NCI-H1105 (cell line): ENCODE data around the gene NTRK3.

ENCODE experiments used
- DNase-seq: peaks from one replicate; lab custom pipeline; 2025; lab: John Stamatoyannopoulos, UW

Gene NTRK3

GRCh38 chr15:88120026-88120425 is 136.5 kb downstream of the NTRK3 start:
- DNase-seq: peak; percentile 73

GRCh38 chr15:88118741-88119140 is 137.8 kb downstream of the NTRK3 start:
- DNase-seq: no peak

GRCh38 chr15:88118035-88118434 is 138.5 kb downstream of the NTRK3 start:
- DNase-seq: no peak

GRCh38 chr15:88115486-88116152 is 140.9 kb downstream of the NTRK3 start:
- peak; percentile 25 for DNase-seq

- no peak for DNase-seq
Observed at GRCh38 chr15:88113613-88114308, 142.8 kb downstream of the NTRK3 start.

GRCh38 chr15:88108991-88109390 is 147.5 kb downstream of the NTRK3 start:
- DNase-seq: peak; percentile 21

GRCh38 chr15:88108477-88108876 is 148.1 kb downstream of the NTRK3 start:
- DNase-seq: no peak

- DNase-seq: no peak
Observed at GRCh38 chr15:88106074-88106473, 150.5 kb downstream of the NTRK3 start.

GRCh38 chr15:88104357-88104756 is 152.2 kb downstream of the NTRK3 start:
- DNase-seq: no peak

GRCh38 chr15:88100181-88100580 is 156.4 kb downstream of the NTRK3 start:
- no peak for DNase-seq

GRCh38 chr15:88098361-88098760 is 158.2 kb downstream of the NTRK3 start:
- DNase-seq: no peak

GRCh38 chr15:88091444-88092016 is 165.0 kb downstream of the NTRK3 start:
- DNase-seq: no peak

GRCh38 chr15:88090481-88091011 is 166.0 kb downstream of the NTRK3 start:
- DNase-seq: no peak

GRCh38 chr15:88089731-88090130 is 166.8 kb downstream of the NTRK3 start:
- no peak for DNase-seq

- no peak for DNase-seq
Observed at GRCh38 chr15:88089024-88089620, 167.4 kb downstream of the NTRK3 start.

GRCh38 chr15:88083811-88084760 is 172.5 kb downstream of the NTRK3 start:
- DNase-seq: no peak

- no peak for DNase-seq
Observed at GRCh38 chr15:88080616-88081015, 175.9 kb downstream of the NTRK3 start.

GRCh38 chr15:88077296-88078020 is 179.1 kb downstream of the NTRK3 start:
- no peak for DNase-seq

- no peak for DNase-seq
Observed at GRCh38 chr15:88076328-88076727, 180.2 kb downstream of the NTRK3 start.

- no peak for DNase-seq
Observed at GRCh38 chr15:88075102-88075501, 181.4 kb downstream of the NTRK3 start.

GRCh38 chr15:88074386-88074785 is 182.2 kb downstream of the NTRK3 start:
- DNase-seq: no peak
